HL-60/S4 (cell line): Measurements from ENCODE around the gene TP53RK.

Experiments used
- in situ Hi-C: fragments of 300-500 bp; cut with MboI; formaldehyde crosslinking; loops from 2 replicates; pipeline ENCODE4 v1.14.3; 2022; ENCODE audit warnings: low sequenced_read_pairs

The TP53RK gene

DNA sequence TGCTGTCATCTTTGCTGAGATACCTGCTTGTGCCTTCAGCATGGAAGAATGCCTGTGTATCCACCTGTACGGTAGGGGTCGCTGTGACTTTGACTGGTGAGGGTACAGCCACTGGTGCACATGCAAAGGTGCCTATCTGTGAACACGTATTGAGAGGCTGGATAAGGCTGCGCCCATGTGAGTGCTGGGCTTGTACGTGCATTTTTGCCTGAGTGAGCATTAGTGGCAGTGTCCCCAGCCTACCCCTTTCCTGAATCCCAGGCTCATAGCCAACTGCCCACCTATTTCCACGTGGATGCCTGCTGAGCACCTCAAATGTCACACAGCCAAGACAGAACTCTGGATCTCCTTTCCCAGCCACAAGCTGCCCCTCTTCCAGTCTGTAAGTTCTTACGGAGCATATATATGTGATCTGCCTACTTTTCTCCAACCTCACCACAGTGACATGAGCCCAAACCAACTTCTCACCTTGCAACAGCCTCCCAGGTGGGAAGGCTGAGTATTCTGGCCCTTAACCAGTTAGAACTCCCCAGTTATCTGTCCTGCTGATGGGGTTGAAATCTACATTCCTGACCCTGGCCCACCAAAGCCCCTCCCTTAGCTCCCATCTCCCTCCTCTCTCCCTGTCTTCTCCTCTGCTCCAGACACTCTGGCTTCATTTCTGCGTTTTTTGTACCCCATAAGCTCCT is 19.1 kb upstream of the TP53RK start:
- in situ Hi-C loops = no loop called here

DNA sequence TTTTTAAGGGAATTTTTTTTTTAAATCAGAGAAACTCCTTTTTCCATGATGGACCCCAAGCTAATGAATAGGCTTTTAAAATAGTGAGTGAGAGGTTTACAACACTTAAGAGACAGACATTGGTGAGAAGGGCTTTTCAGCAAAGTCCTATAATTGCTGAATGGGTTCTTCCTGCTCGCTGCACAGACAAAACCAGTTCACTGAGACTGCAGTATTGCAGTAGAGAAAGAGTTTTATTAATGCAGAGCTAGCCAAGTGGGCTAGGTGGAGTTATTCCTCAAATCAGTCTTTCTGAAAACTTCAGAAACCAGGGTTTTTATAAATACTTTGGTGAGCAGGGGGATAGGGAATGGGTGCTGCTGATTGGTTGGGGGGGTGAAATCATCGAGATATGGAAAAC is 17.0 kb upstream of the TP53RK start:
- in situ Hi-C loops = no loop called here

DNA sequence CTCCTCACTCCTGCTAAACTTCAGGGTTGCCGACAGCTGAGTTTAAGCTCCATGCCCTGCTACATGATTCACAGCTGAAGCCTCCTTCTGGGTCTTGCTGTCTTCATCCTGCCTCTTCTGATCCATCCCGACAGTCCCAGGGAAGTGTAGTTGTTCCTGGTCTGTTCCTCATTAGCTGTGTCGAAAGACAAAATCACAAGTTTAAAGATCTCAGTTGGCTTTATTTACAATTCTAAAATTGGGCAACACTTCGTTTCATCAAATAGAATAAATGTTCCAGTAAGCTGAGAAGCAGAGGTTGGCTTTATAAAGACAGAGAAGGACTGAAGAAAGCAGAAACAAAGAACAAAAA is 16.1 kb upstream of the TP53RK start:
- in situ Hi-C loops = no loop called here

DNA sequence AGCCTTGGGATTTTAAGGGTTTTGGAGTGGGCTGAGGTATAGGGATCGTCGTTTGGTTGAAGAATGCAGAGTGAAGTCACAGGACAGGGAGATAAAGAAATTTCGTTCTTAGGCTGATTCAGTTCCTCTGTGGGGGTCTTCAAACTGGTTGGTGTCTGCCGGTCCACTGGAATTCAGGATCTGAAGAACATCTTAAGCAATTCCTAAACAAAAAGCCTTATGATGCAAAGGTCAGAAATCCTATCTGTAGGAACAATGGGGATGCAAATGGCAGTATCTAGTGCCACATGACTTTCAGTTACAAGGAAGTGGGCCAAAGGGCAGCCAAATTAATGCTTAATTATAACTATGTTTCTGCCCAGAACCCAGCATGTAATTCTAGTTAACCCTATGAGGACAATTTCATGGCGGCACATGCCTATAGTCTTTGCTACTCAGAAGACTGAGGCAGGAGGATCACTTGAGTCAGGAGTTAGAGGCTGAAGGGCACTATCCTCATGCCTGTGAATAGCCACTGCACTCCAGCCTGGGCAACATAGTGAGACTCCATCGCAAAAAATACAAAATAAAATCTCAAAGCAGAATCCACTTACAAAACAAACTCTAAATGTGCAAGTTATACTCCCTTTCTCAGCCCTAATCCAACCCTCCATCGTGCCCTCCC is 15.6 kb upstream of the TP53RK start:
- in situ Hi-C loops = no loop called here

DNA sequence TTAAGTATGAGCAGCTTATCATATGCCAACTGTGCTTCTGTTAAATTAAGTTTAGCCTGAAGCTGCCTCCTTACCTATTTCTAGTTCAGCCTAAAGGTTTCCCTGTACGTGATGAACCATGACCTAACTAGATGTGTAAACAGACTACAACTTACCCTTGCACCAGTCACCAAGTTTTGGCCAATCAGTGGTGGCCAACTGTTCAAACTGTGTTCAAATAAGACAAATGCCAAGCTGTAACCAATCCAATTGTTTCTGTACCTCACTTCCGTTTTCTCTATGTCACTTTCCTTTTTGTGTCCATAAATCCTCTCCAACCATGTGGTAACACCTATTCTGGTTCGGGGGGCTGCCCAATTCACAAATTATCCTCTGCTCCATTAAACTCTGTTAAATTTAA is 14.2 kb upstream of the TP53RK start:
- in situ Hi-C loops = no loop called here

DNA sequence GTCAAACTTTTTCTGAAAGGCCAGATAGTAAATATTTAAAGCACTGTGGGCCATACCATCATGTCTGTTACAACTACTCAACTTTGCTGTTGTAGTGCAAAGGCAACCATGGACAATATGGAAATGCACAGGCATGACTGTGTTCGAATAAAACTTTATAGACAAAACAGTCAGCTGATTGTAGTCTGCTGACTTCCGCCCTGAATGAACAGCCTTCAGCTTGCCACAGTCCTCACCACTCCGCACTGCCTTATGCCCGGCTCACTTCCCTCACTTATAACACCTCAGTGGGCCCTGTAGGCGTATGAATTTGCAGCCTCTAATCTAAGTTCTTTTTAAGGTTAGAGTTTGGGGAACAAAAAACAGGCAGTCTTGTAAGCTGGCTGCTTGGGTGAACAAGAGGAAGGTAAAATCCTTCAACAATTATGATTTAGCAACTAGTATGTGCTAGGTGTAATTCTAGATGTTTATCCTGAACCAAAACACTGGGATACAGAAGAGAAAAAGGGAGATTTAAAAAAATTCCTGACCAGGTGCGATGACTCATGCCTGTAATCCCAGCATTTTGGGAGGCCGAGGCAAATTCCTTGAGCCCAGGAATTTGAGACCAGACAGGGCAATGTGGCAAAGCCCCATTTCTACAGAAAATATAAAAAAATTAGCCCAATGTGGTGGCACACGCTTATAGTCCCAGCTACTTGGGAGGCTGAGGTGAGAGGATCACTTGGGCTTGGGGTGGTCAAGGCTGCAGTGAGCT is 13.4 kb upstream of the TP53RK start:
- in situ Hi-C loops = no loop called here

DNA sequence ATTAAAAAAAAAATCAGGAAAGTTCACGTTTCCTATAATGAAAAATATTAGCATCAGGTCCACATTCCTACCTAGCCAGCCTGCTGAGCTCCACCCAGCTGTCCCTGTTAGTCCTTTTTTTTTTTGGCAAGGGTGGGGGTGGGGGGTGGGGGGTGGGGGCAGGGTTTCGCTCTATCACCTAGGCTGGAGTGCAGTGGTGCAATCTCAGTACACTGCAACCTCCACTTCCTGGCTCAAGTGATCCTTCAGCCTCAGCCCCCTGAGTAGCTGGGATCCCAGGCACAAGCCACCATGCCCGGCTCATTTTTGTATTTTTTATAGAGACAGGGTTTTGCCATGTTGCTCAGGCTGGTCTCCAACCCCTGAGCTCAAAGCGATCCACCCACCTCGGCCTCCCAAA is 12.7 kb upstream of the TP53RK start:
- in situ Hi-C loops = no loop called here

DNA sequence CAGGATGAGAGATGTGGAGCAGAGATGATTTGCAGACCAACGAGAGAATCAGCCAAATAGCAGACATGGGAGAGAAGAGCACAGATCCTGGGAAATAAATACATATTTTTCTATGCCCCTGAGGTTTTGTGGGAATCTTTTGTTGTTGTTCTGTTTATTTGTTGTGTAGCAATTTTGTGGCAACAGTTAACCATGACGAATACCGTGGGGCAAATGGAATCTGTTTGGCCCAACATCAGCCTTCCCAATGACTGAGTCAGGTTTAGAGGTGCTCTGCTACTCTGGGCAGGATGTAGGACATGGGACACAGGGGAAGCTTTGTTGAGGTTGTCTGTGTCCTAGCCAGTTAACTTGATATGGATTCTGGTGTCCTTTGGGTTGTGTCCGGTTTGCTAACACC is 12.3 kb upstream of the TP53RK start:
- in situ Hi-C loops = no loop called here

DNA sequence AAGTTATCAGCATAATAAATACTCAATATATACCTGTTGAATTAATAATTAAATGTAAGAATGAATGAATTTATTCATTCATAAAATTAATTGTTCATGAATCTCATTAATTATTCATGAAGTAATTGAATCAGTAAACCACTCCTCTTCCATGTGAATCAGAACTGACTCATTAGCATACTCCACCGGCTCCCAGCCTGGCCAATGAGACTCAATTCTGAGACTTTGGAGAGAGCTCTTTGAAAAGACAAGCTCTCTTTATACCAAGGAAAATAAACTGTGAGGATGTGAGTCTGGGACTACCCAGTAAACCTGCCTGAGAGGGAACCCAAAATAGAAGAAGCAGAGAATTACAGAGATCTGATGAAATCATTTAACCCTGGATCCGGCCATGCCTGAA is 11.8 kb upstream of the TP53RK start:
- in situ Hi-C loops = no loop called here

DNA sequence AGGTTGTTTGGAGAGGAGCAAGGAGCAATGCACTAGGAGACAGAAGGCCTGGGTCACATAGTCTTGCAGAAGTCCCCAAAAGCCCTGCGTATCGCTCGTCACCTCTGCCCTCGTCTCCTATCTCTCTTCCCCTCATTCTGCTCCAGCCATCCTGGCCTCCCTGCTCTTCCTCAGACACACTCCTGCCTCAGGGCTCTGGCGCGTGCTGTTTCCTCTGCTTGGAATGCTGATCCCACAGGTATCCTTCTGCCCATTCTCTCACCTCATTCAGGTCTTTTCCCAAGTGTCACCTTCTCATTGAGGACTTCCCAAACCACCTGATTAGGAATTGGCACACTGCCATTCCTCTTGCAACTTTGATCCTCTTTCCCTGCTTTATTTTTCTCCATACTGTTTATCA is 11.2 kb upstream of the TP53RK start:
- in situ Hi-C loops = no loop called here

DNA sequence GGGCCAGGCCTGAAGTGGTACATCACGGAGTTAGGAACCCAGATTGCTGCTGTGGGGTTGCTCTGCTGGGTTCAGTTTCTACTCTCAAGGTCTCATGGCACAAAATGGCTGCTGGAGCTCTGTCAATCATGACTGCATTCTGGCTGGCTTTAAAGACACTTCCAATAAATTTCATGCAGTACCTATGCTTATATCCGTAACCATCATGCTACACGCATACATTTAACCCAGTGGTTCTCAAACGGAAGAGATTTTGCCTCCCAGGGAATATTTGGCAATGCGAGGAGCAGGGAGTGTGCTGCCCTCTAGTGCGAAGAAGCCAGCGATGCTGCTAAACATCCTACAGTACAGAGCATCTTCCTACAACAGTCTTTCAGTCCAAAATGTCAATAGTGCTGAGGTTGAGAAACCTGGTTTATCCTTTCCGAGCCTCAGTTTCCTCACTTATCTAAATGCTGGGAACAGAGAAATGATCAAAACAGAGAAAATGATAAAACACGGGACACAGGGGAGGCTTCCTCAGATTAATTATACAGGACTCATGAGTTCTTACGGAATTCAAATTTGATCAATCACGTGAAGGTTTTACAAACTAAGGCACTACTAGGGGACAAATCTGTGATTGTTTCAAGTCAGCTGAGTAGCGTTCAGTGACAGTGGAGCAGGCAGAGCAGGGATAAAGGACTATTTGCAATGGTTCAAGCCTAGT is 10.6 kb upstream of the TP53RK start:
- in situ Hi-C loops = no loop called here

DNA sequence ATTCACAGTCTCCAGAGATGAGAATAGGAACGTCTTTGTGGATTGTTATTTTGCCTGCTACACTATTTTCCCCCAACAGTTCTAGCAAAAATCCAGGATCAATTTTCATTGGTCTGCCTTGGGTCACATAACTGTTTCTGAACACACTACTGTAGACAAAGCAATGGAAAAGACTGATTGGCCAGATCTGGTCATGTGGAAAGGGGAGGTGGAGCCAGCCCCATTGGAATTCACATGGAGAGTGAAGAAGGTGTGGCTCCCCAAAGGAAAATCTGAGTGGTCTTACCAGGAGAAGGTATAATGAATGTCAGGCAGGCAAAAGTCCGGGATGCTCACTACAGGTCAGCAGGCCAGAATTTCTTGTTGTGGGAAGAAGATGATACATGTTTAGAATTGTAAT is 9.5 kb upstream of the TP53RK start:
- in situ Hi-C loops = no loop called here

DNA sequence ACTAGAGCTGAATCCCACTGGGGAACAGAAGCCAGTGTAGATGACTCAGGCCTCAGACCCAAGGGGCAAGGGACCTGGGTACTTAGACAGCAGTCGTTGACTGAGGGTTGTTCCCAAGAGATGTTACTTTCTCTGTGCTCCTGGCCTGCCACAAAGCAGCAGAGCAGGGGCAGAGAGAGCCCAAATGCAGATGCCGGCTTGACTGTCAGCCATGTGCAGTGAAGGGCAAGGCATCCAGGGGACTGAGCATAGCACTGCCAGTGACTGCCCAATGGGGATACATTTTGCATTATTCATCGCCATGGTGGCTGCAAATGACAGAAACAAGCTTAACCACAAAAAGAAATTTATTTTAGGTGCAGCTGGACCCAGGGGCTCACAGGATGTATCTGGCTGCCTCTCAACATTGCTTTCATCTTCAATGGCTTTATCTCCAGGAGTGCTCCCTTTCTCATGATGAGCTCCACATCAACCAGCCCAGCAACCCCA is 7.6 kb upstream of the TP53RK start:
- in situ Hi-C loops = no loop called here

DNA sequence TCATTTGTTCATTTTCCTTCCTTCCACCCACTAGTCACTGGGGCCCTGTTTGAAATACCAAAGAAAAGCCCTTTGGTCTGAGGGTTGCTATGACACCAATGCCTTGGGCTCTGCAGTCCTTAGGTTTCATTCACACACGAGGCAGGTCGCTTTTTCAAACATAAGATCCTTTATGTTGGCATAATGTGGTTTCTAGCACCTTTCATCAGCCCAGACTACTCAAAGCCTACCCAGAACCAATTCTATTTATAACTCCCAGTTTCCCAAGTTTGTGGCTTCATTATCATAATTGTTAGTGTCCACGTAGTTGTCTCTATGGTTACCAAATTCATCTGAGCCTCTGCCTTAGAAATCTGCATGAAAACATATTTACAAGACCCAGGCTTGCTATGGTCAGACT is 6.6 kb upstream of the TP53RK start:
- in situ Hi-C loops = no loop called here

DNA sequence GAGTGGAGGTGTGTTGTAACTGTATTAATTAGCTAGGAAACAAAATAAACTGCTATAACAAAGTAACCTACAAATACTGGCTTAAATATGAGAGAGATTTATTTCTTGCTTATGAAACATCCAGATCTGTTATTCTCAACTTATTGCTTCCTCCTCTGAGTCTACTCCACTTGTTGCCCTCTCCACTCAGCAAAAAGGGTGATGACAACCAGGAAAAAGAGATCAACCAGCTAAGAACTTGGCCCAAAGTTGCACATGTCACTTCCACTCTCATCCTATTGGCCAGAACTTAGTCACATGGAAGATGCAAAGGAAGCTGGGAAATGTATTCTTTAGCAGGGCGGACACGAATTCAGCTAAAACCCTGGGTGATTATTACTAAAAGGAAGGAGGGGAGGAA is 5.2 kb upstream of the TP53RK start:
- in situ Hi-C loops = no loop called here

DNA sequence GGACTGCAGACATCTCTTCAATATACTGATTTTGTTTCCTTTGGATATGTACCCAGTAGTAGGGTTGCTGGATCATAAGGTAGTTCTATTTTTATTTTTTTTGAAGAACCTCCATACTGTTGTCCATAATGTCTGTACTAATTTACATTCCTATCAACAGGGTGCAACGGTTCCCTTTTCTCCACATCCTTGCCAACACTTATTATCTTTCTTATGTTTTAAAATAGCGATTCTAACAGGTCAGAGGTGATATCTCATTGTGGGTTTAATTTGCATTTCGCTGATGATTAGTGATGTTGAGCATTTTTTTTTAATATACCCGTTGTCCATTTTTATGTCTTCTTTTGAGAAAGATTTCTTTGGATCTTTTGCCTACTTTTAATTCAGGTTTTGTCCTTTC is 2.0 kb upstream of the TP53RK start:
- in situ Hi-C loops = no loop called here

DNA sequence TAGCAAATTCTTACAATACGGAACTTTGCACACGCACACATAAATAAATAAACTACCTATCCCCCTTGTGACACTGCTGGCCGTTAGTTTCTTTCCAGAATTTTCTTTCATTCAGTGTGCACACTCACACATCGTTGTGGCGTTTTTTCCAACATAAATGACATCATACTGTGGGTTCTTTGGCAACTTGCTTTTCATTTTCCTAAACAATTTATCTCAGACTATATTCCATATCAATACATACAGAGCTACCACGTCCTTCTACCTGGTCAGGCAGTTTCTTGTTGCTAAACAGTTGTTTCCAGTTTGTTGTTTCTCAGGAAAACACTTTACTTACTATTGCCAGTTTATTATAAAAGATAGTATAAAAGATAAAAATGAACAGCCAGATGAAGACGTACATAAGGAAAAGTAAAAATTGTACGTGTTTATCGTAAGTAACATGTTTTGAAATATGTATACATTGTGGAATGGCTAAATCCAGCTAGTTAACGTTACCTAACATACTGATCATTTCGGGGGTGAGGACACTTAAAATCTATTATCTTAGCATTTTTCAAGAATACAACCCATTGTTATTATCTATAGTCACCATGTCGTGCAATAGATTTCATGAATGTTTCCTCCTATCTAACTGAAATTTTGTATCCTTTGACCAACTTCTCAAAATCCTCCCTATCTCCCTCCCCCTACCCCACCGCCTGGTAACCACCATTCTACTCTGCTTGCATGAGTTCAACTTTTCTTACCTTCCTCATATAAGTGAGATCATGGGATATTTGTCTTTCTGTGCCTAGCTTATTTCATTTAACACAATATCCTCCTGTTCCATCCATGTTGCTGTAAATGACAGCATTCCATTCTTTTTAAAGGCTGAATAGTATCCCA is 1.2 kb upstream of the TP53RK start:
- in situ Hi-C loops = no loop called here

DNA sequence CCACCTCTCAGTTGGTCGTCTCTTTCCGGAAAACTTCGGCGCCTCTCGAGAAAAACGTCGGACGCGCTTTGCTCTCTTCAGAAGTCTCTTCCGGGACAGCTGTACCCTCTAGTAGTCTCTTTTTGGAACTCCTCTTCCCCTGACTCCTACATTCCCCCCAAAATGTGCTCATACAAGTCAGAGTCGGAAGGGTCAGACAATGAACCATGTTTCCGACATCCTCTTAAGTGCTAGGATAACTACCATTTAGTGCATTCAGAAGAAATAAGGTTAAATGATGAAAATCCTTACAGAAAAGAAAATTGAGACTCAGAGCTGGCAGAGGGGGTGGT is 476 bp upstream of the TP53RK start:
- in situ Hi-C loops = loop anchor here (10.0 kb wide), 2 partner anchors 135 to 165 kb away; partner anchors contain the start of gene OCSTAMP

DNA sequence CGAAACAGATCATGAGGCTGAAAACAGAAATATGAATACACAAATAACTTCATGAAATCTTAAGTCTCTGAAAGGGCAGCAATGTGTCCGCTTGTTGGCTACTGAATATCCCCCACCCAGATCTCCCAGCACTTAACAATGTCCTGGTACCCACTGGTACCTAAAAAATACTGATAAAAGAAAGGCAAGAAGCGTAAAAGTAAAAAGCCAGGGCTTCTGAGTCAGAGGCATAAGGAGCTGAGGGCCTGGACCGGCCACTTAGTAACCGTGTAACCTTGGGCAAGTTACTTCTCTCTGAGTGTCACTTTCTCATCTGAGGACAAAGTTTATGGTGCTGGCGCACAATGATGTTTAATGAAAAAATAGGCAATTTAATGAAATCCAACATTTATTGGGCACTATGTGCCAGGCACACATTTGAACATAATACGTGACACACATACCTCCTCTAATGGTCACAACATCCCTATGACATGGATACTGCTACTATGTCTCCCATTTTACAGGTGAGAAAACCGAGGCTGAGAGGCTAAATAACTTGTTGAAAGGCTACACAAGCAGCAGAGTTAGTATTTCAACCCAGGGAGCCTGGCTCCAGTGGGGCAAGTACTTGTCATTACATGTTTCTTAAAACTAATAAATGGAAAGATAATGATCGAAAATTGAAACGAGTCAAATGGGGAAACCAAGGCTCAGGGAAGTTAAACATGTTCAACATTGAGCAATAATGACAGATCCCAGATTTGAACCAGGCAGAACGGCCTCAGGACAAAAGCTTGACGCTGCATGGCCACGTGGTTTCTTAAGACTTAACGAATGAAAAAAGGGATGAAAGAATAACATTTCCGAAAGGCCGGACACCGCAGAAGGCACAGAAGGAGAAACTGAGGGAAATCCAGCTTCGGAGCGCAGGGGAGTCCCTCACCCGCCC is 828 bp downstream of the TP53RK start:
- in situ Hi-C loops = loop anchor here (10.0 kb wide), 2 partner anchors 134 to 164 kb away; partner anchors contain the start of gene OCSTAMP
